Neutrophil (primary cell): Measurements from ENCODE around the gene STK32C.

Source experiments
- H3K27ac ChIP-seq: fragments of 200-600 bp; sonication (generic); 2 replicates; pipeline ENCODE4 v1.5.1; 2016; ENCODE audit warnings: mild to moderate bottlenecking, moderate library complexity
- H3K27me3 ChIP-seq: fragments of 200-600 bp; sonication (generic); 2 replicates; pipeline ENCODE4 v1.6.0; 2016; ENCODE audit warnings: mild to moderate bottlenecking
- H3K36me3 ChIP-seq: fragments of 200-600 bp; sonication (generic); 2 replicates; pipeline ENCODE4 v1.5.1; 2017
- H3K4me1 ChIP-seq, 2 experiments: fragments of 200-600 bp in 1 of 2; sonication (generic) in 1 of 2; 1 replicate in 1 of 2; 2 replicates in 1 of 2; pipeline versions ENCODE4 v1.5.1 to v1.6.1; 2013 to 2016; ENCODE audit warnings: low read depth in 1 of 2, low read length in 1 of 2, mild to moderate bottlenecking in 1 of 2, moderate library complexity in 1 of 2; ENCODE audit not compliant: control insufficient read depth in 1 of 2, insufficient read depth in 1 of 2
- H3K4me3 ChIP-seq, 2 experiments: fragments of 200-600 bp in 1 of 2; sonication (generic) in 1 of 2; 1 replicate in 1 of 2; 2 replicates in 1 of 2; pipeline ENCODE4 v1.5.1; 2013 to 2016; ENCODE audit warnings: low read depth in 1 of 2, low read length in 1 of 2, mild to moderate bottlenecking in 1 of 2, moderate library complexity in 1 of 2
- H3K9me3 ChIP-seq: fragments of 200-600 bp; sonication (generic); 2 replicates; pipeline ENCODE4 v1.5.1; 2016
- TF ChIP-seq, protein P1 (sequence below): fragments of 200-600 bp; sonication (generic); IDR thresholded peaks from 2 replicates; pipeline ENCODE4 v1.5.1; 2016; ENCODE audit warnings: antibody characterized with exemption

STK32C gene

GRCh38 chr10:132314336-132314735, 6.6 kb upstream of the STK32C start:
- Histone ChIP-seq H3K27me3 (peaks cover 41% of the 10 kb centered on the region), H3K4me1 (no peaks in the 10 kb centered on the region), H3K9me3 (no peaks in the 10 kb centered on the region), H3K4me3 (no peak overlapping the region), H3K27ac (no peak overlapping the region), H3K36me3 (no peaks in the 10 kb centered on the region)
- TF ChIP-seq, protein P1, sequence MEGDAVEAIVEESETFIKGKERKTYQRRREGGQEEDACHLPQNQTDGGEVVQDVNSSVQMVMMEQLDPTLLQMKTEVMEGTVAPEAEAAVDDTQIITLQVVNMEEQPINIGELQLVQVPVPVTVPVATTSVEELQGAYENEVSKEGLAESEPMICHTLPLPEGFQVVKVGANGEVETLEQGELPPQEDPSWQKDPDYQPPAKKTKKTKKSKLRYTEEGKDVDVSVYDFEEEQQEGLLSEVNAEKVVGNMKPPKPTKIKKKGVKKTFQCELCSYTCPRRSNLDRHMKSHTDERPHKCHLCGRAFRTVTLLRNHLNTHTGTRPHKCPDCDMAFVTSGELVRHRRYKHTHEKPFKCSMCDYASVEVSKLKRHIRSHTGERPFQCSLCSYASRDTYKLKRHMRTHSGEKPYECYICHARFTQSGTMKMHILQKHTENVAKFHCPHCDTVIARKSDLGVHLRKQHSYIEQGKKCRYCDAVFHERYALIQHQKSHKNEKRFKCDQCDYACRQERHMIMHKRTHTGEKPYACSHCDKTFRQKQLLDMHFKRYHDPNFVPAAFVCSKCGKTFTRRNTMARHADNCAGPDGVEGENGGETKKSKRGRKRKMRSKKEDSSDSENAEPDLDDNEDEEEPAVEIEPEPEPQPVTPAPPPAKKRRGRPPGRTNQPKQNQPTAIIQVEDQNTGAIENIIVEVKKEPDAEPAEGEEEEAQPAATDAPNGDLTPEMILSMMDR = no peak

GRCh38 chr10:132313865-132314264, 6.1 kb upstream of the STK32C start:
- H3K4me1 ChIP-seq = peaks cover 0 to under 1% of the 10 kb centered on the region in 2 experiments
- H3K9me3 ChIP-seq = no peaks in the 10 kb centered on the region
- peaks cover 46% of the 10 kb centered on the region for H3K27me3 ChIP-seq
- TF ChIP-seq, protein P1 = no peak
- H3K4me3 ChIP-seq = no peak overlapping the region
- H3K27ac ChIP-seq = no peak overlapping the region
- no peaks in the 10 kb centered on the region for H3K36me3 ChIP-seq

DNA sequence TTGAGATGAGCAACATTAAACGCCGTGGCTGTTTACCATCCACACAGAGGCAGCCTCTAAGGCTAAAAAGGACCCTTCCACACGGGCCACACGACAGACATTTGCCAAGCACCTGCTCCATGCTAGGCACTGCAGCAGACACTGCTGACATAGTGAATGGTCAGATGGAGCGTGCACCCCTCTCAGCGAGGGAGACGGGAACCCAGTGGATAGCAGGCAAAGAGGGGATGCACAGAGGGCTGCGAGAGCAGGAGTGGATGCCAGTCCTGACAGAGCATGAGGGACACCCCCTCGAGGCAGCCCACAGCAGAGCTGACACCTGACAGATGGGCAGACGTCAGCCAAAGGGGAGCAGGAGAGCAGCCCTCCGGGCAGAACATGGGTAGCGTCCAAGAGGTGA, 5.6 kb upstream of the STK32C start:
- Histone ChIP-seq H3K27ac (no peak overlapping the region), H3K4me3 (no peak overlapping the region), H3K9me3 (no peaks in the 10 kb centered on the region), H3K4me1 (peaks cover 3 to 6% of the 10 kb centered on the region in 2 experiments), H3K36me3 (no peaks in the 10 kb centered on the region), H3K27me3 (peaks cover 52% of the 10 kb centered on the region)
- TF ChIP-seq, protein P1 = no peak

- H3K9me3 ChIP-seq = no peaks in the 10 kb centered on the region
- peaks cover 13 to 20% of the 10 kb centered on the region in 2 experiments for H3K4me1 ChIP-seq
- TF ChIP-seq, protein P1 = no peak
- H3K27me3 ChIP-seq = peaks cover 69% of the 10 kb centered on the region
- no peaks in the 10 kb centered on the region for H3K36me3 ChIP-seq
- no peak overlapping the region for H3K4me3 ChIP-seq
- no peak overlapping the region for H3K27ac ChIP-seq
Measured at GRCh38 chr10:132311338-132311939, 3.7 kb upstream of the STK32C start.

DNA sequence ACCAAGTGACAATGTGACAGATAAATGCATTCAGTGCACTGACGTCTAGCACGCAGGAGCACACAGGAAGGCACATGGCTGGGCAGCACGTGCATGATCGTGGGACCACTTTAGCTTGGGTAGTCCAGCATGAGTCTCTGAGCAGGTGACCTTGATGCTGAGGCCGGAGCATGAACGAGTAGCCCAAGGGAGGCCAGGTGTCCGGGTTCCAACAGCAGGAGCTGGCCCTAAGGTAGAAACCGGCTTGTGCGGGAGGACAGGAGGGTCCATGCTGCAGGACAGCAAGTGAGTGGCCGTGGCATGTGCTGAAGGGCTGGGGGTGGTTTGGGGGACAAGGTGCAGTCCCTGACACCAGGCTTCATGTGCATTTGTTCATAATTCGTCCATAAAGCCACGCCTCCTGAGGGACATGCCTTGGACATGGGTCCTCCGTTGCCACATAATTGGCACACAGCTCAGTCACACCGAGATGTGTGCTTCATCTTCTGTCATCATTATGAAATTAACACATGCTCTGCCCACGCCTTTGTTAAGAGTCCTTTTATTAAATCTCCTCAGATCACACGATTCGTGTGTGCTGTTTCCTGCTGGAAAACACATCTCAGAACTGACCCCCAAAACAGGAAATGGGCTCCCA, 3.1 kb upstream of the STK32C start:
- Histone ChIP-seq H3K36me3 (no peaks in the 10 kb centered on the region), H3K9me3 (no peaks in the 10 kb centered on the region), H3K4me3 (no peak overlapping the region), H3K4me1 (peaks cover 13 to 23% of the 10 kb centered on the region in 2 experiments), H3K27me3 (peaks cover 72% of the 10 kb centered on the region), H3K27ac (no peak overlapping the region)
- TF ChIP-seq, protein P1 = no peak
